Mesendoderm (in vitro differentiated cells): ENCODE results near the gene CLDN24.

Source experiments
- DNase-seq: peaks from one replicate; pipeline ENCODE4 v3.0.0; 2013
- H2AK5ac ChIP-seq: 2 replicates; pipeline ENCODE4 v1.6.1; 2013; ENCODE audit warnings: low read length, inconsistent platforms
- H2BK120ac ChIP-seq: 2 replicates; pipeline ENCODE4 v1.6.1; 2013; ENCODE audit warnings: low read depth, mild to moderate bottlenecking, low read length, moderate library complexity, mixed read lengths
- H2BK15ac ChIP-seq: replicated peaks from 2 replicates; pipeline ENCODE4 v1.6.1; 2013; ENCODE audit warnings: low read depth, mild to moderate bottlenecking, moderate library complexity
- H2BK5ac ChIP-seq: 2 replicates; pipeline ENCODE4 v1.6.1; 2013; ENCODE audit warnings: low read length, inconsistent platforms
- H3K18ac ChIP-seq: 2 replicates; pipeline ENCODE4 v1.6.1; 2013; ENCODE audit warnings: mild to moderate bottlenecking, low read length, mixed read lengths
- H3K23ac ChIP-seq: one replicate; pipeline ENCODE4 v1.6.1; 2013; ENCODE audit warnings: low read length
- H3K27ac ChIP-seq: 2 replicates; pipeline ENCODE4 v1.5.1; 2013; ENCODE audit warnings: low read depth, mild to moderate bottlenecking, inconsistent platforms, low read length, moderate library complexity
- H3K27me3 ChIP-seq: 2 replicates; pipeline ENCODE4 v1.6.1; 2013; ENCODE audit warnings: low read length, control low read depth, mild to moderate bottlenecking, inconsistent platforms; ENCODE audit not compliant: insufficient read depth, poor library complexity
- H3K36me3 ChIP-seq: 2 replicates; pipeline ENCODE4 v1.6.1; 2013; ENCODE audit warnings: low read length, inconsistent platforms; ENCODE audit not compliant: control insufficient read depth, insufficient read depth
- H3K4ac ChIP-seq: one replicate; pipeline ENCODE4 v1.6.1; 2013; ENCODE audit warnings: low read depth, mild to moderate bottlenecking, low read length, moderate library complexity
- H3K4me1 ChIP-seq: 2 replicates; pipeline ENCODE4 v1.6.1; 2013; ENCODE audit warnings: low read depth, low read length, inconsistent platforms; ENCODE audit not compliant: control insufficient read depth
- H3K4me2 ChIP-seq: 2 replicates; pipeline ENCODE4 v1.6.1; 2013; ENCODE audit warnings: low read length
- H3K4me3 ChIP-seq: 2 replicates; pipeline ENCODE4 v1.5.1; 2013; ENCODE audit warnings: mild to moderate bottlenecking, low read length
- H3K56ac ChIP-seq: one replicate; pipeline ENCODE4 v1.6.1; 2013; ENCODE audit warnings: low read length
- H3K79me1 ChIP-seq: 2 replicates; pipeline ENCODE4 v1.6.1; 2013; ENCODE audit warnings: low read length, inconsistent platforms
- H3K79me2 ChIP-seq: 2 replicates; pipeline ENCODE4 v1.6.1; 2013; ENCODE audit warnings: mild to moderate bottlenecking, low read length; ENCODE audit not compliant: control insufficient read depth, insufficient read depth
- H3K9ac ChIP-seq: 2 replicates; pipeline ENCODE4 v1.6.1; 2013; ENCODE audit warnings: low read length, inconsistent platforms
- H4K5ac ChIP-seq: one replicate; pipeline ENCODE4 v1.6.1; 2013; ENCODE audit warnings: low read length
- H4K8ac ChIP-seq: one replicate; pipeline ENCODE4 v1.6.1; 2013; ENCODE audit warnings: low read depth, mild to moderate bottlenecking, control low read depth, low read length, moderate library complexity
- WGBS: extraction: QIAGEN DNeasy Blood & Tissue Kit; methylation state at CpG from one replicate; pipeline ENCODE4 v1.1.7; 2013; ENCODE audit warnings: low lambda C conversion rate, missing lambda C conversion rate; ENCODE audit not compliant: insufficient coverage; ENCODE audit errors: extremely low coverage; 5-methylcytosine and 5-hydroxymethylcytosine counted together

CLDN24 gene

DNA sequence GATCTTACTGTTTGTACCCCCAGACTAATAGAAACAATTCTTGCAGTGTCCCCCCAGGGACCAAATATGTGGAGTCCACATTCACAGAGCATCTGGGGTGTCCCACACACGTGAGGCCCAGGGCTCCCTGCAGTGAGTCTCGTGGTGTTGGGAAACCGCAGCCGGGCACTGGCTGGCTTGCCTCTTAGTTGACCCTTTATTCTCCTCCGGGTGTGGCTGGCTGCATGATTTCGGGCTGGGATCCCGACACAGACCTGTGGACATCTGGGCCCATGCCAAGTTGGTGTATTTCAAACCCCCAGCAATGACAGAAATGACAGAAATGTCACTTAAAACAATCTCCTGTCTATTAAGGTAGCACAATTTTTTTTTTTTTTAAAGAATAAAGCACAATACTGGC is 15.6 kb upstream of the CLDN24 start:
- H2AK5ac ChIP-seq, result no peak overlapping the region
- no peak overlapping the region for H3K4me3 ChIP-seq
- no peak overlapping the region for H4K5ac ChIP-seq
- no peaks in the 10 kb centered on the region for H3K79me2 ChIP-seq
- H3K4ac ChIP-seq, result no peak overlapping the region
- no peak overlapping the region for H3K9ac ChIP-seq
- no peak overlapping the region for H3K4me2 ChIP-seq
- H3K27ac ChIP-seq, result no peak overlapping the region
- H3K56ac ChIP-seq, result no peak overlapping the region
- no peaks in the 10 kb centered on the region for H3K79me1 ChIP-seq
- no peak overlapping the region for H3K23ac ChIP-seq
- no peaks in the 10 kb centered on the region for H3K27me3 ChIP-seq
- H2BK120ac ChIP-seq, result no peak overlapping the region
- no peaks in the 10 kb centered on the region for H3K4me1 ChIP-seq
- no peak overlapping the region for H3K18ac ChIP-seq
- H3K36me3 ChIP-seq, result no peaks in the 10 kb centered on the region
- WGBS, result no CpG with 5 or more reads among the region's 7 CpGs
- no peak for DNase-seq
- H2BK15ac ChIP-seq, result no peak overlapping the region
- no peak overlapping the region for H4K8ac ChIP-seq
- no peak overlapping the region for H2BK5ac ChIP-seq

DNA sequence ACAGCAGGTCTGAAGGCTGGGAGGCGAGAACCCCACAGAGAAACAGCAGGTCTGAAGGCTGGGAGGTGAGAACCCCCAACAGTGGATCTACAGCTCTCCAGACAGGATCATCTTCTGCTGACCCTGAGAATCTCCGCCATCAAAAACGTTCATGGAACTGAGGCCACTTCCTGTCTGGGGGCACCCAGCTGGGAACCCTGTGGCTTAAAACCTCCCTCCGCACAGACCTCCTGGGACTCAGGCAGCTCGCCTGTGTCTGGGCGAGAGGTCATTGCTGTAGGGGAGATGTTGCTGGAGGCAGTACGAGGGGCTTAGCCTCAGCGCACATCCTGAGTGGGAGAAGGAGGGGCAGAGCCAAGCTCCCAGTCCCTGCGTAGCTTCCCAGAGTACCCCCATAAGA is 15.1 kb upstream of the CLDN24 start:
- Histone ChIP-seq H3K9ac (no peak overlapping the region), H3K4ac (no peak overlapping the region), H4K8ac (no peak overlapping the region), H2BK15ac (no peak overlapping the region), H4K5ac (no peak overlapping the region), H2BK120ac (no peak overlapping the region), H3K23ac (no peak overlapping the region), H3K56ac (no peak overlapping the region), H3K4me3 (no peak overlapping the region), H2AK5ac (no peak overlapping the region), H3K79me2 (no peaks in the 10 kb centered on the region), H3K79me1 (no peaks in the 10 kb centered on the region), H3K4me1 (no peaks in the 10 kb centered on the region), H3K27ac (no peak overlapping the region), H3K4me2 (no peak overlapping the region), H2BK5ac (no peak overlapping the region), H3K18ac (no peak overlapping the region), H3K27me3 (no peaks in the 10 kb centered on the region), H3K36me3 (no peaks in the 10 kb centered on the region)
- no peak for DNase-seq
- WGBS, result no CpG with 5 or more reads among the region's 9 CpGs

GRCh38 chr4:183335369-183335940 is 13.2 kb upstream of the CLDN24 start:
- no peak overlapping the region for H3K18ac ChIP-seq
- no peaks in the 10 kb centered on the region for H3K79me1 ChIP-seq
- no peak overlapping the region for H3K4me3 ChIP-seq
- no peak overlapping the region for H2BK5ac ChIP-seq
- no peaks in the 10 kb centered on the region for H3K79me2 ChIP-seq
- no peak overlapping the region for H3K56ac ChIP-seq
- H4K5ac ChIP-seq, result no peak overlapping the region
- no peak overlapping the region for H3K4ac ChIP-seq
- peak; percentile 19 for DNase-seq
- no peak overlapping the region for H2AK5ac ChIP-seq
- no peak overlapping the region for H3K23ac ChIP-seq
- H3K9ac ChIP-seq, result no peak overlapping the region
- H2BK120ac ChIP-seq, result no peak overlapping the region
- H4K8ac ChIP-seq, result no peak overlapping the region
- H3K36me3 ChIP-seq, result no peaks in the 10 kb centered on the region
- no peak overlapping the region for H3K27ac ChIP-seq
- H3K4me2 ChIP-seq, result no peak overlapping the region
- WGBS, result no CpG with 5 or more reads among the region's 3 CpGs
- H3K27me3 ChIP-seq, result no peaks in the 10 kb centered on the region
- H2BK15ac ChIP-seq, result no peak overlapping the region
- H3K4me1 ChIP-seq, result no peaks in the 10 kb centered on the region

- no CpG with 5 or more reads among the region's 6 CpGs for WGBS
- H3K4me1 ChIP-seq, result peaks cover 2% of the 10 kb centered on the region
- no peak overlapping the region for H3K56ac ChIP-seq
- no peaks in the 10 kb centered on the region for H3K79me1 ChIP-seq
- no peak overlapping the region for H3K4me3 ChIP-seq
- no peak overlapping the region for H3K4me2 ChIP-seq
- no peaks in the 10 kb centered on the region for H3K79me2 ChIP-seq
- no peak overlapping the region for H2BK15ac ChIP-seq
- no peak overlapping the region for H3K27ac ChIP-seq
- no peak overlapping the region for H2BK120ac ChIP-seq
- H3K9ac ChIP-seq, result no peak overlapping the region
- H3K36me3 ChIP-seq, result no peaks in the 10 kb centered on the region
- H4K8ac ChIP-seq, result no peak overlapping the region
- no peak overlapping the region for H2BK5ac ChIP-seq
- DNase-seq, result peak; percentile 26
- H4K5ac ChIP-seq, result no peak overlapping the region
- H3K27me3 ChIP-seq, result no peaks in the 10 kb centered on the region
- H2AK5ac ChIP-seq, result no peak overlapping the region
- no peak overlapping the region for H3K18ac ChIP-seq
- H3K23ac ChIP-seq, result no peak overlapping the region
- H3K4ac ChIP-seq, result no peak overlapping the region
Measured at GRCh38 chr4:183333983-183334382, 11.8 kb upstream of the CLDN24 start.

GRCh38 chr4:183333202-183333601 is 11.0 kb upstream of the CLDN24 start:
- H3K4me3 ChIP-seq, result no peak overlapping the region
- H2BK120ac ChIP-seq, result no peak overlapping the region
- peak overlapping the region; percentile 15 for H3K23ac ChIP-seq
- WGBS, result no CpG with 5 or more reads among the region's 9 CpGs
- H3K36me3 ChIP-seq, result no peaks in the 10 kb centered on the region
- no peak overlapping the region for H2AK5ac ChIP-seq
- H2BK15ac ChIP-seq, result no peak overlapping the region
- no peak overlapping the region for H3K18ac ChIP-seq
- no peak overlapping the region for H4K5ac ChIP-seq
- peaks cover 2% of the 10 kb centered on the region for H3K4me1 ChIP-seq
- no peak overlapping the region for H3K4me2 ChIP-seq
- DNase-seq, result no peak
- no peak overlapping the region for H3K4ac ChIP-seq
- no peak overlapping the region for H4K8ac ChIP-seq
- H3K56ac ChIP-seq, result no peak overlapping the region
- no peak overlapping the region for H3K9ac ChIP-seq
- H2BK5ac ChIP-seq, result no peak overlapping the region
- no peaks in the 10 kb centered on the region for H3K79me1 ChIP-seq
- H3K27me3 ChIP-seq, result no peaks in the 10 kb centered on the region
- no peak overlapping the region for H3K27ac ChIP-seq
- no peaks in the 10 kb centered on the region for H3K79me2 ChIP-seq

DNA sequence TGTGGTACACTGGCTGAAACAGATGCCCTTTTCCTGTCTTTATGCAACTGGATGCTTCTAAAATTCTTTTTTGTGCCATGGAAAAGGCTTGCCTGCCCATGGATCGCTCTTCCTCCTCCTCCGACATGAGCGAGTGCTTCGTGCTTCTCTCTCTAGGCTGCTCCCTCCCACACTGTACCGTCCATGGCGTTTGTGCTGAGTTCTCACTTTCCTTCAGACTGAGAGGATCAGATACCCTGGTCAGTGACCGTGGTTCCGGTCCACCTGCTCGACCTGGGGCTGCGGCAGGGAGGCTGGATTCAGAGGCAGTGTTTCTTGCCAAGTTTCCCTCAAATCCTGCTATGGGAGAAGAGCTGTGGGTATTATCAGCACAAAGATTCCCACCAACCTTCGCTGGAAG is 10.2 kb upstream of the CLDN24 start:
- DNase-seq, result no peak
- no CpG with 5 or more reads among the region's 11 CpGs for WGBS
- H3K4me2 ChIP-seq, result no peak overlapping the region
- H3K56ac ChIP-seq, result no peak overlapping the region
- no peaks in the 10 kb centered on the region for H3K27me3 ChIP-seq
- no peak overlapping the region for H3K23ac ChIP-seq
- no peaks in the 10 kb centered on the region for H3K36me3 ChIP-seq
- H2BK120ac ChIP-seq, result no peak overlapping the region
- H3K79me1 ChIP-seq, result no peaks in the 10 kb centered on the region
- H3K79me2 ChIP-seq, result no peaks in the 10 kb centered on the region
- H4K8ac ChIP-seq, result no peak overlapping the region
- H3K18ac ChIP-seq, result no peak overlapping the region
- peaks cover 2% of the 10 kb centered on the region for H3K4me1 ChIP-seq
- H3K4ac ChIP-seq, result no peak overlapping the region
- H2BK15ac ChIP-seq, result no peak overlapping the region
- no peak overlapping the region for H2AK5ac ChIP-seq
- no peak overlapping the region for H4K5ac ChIP-seq
- no peak overlapping the region for H3K9ac ChIP-seq
- no peak overlapping the region for H3K4me3 ChIP-seq
- no peak overlapping the region for H2BK5ac ChIP-seq
- no peak overlapping the region for H3K27ac ChIP-seq
